HG03175 (cell line): ENCODE results near the gene DOCK8.
"Not testable (repeated sequence)": the region's sequence is repeated elsewhere in the genome, so short reads cannot be mapped to it uniquely, and the experiment has no call there.

ENCODE experiments used
- ATAC-seq: cut with Tn5 transposase; IDR thresholded peaks from one replicate; pipeline ENCODE4 v1.9.1; 2021; ENCODE audit warnings: mild to moderate bottlenecking, moderate library complexity; ENCODE audit not compliant: unreplicated experiment

DOCK8 gene

GRCh38 chr9:224582-225520, 10.2 kb downstream of the DOCK8 start:
- no peak for ATAC-seq

DNA sequence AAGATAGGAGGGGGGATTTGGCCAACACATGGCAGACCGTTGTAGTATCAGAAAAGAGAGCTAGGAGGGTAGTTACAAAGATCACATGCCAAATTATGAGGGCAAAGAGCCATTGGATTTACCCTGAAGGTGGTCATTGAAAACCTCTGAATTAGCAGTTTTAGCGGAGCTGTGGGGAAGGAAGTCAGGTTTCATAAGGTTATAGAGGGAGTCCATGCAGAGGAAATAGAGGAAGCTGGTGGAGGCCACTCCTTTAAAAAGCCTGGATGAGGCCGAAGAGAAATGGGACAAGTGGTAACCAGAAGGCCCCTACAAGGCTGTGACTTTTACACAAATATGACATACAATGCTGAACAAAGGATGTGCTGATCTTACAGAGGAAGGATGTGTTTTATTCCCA, 13.2 kb downstream of the DOCK8 start:
- no peak for ATAC-seq

DNA sequence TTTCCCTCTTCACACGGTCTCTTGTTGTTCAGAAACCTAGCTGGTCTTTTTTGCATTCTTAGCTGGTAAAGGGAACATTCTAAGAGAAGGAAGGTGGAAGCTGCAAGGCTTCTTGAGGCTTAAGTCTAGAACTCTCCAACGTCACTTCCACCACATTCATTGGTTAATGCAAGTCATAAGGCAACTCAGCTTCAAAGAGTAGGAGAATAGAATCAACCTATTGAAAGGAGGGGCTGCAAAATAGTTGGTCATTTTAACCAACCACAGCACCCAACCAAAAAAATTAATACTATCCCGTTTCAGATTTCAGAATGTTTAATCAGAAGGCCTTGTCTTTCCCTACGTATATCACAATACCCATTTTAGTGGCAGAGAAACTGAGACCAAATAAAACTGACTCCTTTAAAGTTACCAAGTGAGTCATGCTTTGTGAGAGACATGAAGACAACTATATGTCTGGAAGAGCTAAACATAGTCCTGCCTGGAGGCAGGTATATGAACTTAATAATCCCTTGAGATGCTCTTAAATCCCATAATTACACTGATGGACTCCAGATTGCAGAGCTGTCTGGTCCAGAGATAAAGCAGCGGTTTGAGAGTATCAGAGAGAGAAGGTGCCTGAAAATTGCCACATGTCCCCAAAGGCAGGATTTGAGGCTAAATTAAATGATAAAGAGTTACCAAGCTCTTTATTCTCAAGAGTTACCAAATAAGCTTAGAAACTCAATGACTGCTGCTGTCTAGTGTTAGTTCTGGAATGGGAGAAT, 14.4 kb downstream of the DOCK8 start:
- ATAC-seq = no peak

GRCh38 chr9:231625-232024, 17.0 kb downstream of the DOCK8 start:
- ATAC-seq = not testable (repeated sequence)

DNA sequence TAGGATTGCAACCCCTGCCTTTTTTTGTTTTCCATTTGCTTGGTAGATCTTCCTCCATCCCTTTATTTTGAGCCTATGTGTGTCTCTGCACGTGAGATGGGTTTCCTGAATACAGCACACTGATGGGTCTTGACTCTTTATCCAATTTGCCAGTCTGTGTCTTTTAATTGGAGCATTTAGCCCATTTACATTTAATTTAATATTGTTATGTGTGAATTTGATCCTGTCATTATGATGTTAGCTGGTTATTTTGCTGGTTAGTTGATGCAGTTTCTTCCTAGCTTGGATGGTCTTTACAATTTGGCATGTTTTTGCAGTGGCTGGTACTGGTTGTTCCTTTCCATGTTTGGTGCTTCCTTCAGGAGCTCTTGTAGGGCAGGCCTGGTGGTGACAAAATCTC, 19.0 kb downstream of the DOCK8 start:
- ATAC-seq = not testable (repeated sequence)

DNA sequence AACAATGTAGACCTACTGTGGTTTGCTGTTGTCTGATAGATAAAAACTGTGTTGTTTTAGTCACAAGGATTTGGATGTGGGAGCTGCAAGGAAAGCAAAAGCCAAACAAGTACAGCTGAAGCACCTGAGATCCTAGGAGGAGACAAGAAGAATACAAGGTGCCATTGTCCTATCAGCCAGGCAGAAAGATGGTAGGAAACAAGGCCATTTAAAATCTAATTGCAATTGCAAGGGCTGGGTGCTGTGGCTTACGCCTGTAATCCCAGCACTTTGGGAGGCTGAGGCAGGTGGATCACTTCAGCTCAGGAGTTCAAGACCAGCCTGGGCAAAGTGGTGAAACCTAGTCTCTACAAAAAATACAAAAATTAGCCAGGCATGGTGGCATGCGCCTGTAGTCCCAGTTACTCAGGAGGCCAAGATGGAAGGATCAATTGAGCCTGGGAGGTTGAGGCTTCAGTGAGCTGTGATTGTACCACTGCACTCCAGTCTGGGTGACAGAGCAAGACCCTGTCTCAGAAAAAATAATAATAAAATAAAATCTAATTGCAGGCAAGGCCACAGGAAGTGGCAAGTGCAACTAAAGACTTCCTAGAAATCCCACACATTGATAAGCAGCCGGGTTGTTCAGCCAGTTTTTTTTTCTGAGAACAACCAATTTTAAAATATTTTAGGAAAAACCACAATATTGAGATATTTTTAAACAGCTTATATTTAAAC, 22.6 kb downstream of the DOCK8 start:
- no peak for ATAC-seq

- ATAC-seq = no peak
Observed at GRCh38 chr9:237858-238345, 23.2 kb downstream of the DOCK8 start.

DNA sequence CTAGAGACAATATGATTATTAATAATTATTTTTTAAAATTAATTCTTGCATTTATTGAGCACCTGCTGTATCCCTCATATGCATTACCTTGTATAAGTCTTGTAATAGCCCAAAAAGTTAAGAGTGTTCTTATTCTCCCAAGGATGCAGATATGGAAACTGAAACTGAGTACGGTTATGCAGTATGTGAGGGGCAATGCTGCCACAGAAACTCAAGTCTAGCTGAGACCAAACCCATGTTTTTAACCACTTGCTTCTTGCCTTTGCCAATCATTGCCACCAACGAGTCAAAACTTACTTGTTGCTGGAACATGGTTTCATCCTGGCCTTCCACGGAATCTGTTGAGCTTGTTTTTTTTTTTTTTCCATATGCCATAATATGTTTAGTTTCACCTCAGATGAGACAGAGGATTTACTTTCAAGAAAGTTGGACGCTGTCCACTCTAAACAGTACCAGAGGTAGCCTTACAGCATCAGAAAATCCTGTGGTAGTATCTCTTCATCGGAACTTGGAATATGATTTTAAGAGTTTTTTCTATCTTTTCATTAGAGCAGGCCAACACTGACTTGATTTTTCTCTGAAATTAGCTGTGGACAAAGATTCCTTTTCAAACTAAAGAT, 27.9 kb downstream of the DOCK8 start:
- ATAC-seq = no peak

DNA sequence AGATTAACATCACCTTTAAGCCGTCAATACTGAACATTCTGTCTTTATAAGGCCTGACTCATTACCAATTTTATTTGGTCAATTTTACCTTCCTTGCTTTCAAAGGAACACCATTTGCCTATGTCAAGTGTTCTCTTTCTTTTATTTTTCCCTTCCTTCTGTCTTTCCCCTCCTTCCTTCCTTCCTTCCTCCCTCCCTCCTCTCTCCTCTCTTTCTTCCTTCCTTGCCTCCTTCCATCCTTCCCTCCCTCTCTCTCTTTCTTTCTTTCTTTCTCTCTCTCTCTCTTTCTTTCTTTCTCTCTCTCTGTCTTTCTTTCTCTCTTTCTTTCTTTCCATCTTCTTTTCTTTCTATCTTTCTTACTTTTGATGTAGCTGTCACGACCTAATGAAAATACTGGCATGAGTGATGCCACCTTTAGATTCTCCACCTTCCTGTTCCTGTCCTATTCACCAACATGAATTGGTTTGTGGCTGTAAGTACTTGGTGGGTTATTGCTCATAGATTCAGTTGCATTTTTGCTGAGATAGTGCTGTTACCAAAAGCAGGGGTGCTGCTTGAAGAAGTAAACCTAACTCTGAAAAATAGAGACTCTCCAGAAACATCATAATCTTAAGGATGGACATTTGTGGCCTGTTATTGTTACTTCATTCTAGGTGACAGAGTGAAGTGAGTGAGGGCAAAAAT, 33.8 kb downstream of the DOCK8 start:
- no peak for ATAC-seq

GRCh38 chr9:249025-249424, 34.4 kb downstream of the DOCK8 start:
- no peak for ATAC-seq

DNA sequence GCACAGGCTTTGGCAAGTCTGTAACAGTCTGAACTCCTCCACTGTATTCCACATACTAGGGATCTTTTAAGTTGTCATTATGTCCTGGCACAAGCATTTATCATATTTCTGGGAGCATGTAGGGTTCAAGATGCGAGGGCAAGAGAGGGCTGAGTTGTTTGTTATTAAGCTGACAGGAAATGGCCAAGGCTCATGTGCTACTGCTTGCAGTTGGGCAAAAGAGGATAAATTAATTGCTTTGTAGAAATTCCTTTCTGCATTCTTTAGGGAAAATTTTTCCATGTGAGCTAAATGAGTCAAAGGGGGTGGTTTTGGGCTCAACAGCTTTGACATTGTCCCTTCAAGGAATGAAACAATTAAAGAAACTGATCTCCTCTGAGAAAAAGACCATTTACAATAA, 35.4 kb downstream of the DOCK8 start:
- no peak for ATAC-seq

GRCh38 chr9:250625-251024, 36.0 kb downstream of the DOCK8 start:
- no peak for ATAC-seq

DNA sequence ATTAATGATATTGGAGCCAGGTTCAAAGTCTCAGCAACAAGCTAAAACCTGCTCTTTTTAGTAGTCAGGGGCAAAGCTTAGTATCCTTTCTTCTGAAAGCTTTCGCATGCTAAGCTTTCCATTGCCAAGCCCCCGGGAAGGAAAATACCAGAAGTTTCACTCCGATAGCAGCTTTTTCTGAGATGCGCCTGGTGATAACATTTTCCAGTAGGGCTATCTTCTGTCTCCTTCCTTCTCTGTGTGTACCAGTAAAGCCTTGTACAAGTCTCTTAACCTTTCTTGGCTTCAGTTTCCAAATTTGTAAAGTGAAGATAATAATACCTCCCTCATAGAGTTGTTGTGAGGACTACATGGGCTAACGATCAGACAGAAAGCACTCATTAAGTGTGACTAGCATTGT, 36.7 kb downstream of the DOCK8 start:
- ATAC-seq = no peak

- no peak for ATAC-seq
Observed at GRCh38 chr9:253539-253938, 38.9 kb downstream of the DOCK8 start.

- ATAC-seq = no peak
Observed at GRCh38 chr9:254516-254915, 39.9 kb downstream of the DOCK8 start.

- ATAC-seq = no peak
Observed at GRCh38 chr9:257957-258356, 43.3 kb downstream of the DOCK8 start.

- ATAC-seq = no peak
Observed at GRCh38 chr9:259405-260404, 45.0 kb downstream of the DOCK8 start.

DNA sequence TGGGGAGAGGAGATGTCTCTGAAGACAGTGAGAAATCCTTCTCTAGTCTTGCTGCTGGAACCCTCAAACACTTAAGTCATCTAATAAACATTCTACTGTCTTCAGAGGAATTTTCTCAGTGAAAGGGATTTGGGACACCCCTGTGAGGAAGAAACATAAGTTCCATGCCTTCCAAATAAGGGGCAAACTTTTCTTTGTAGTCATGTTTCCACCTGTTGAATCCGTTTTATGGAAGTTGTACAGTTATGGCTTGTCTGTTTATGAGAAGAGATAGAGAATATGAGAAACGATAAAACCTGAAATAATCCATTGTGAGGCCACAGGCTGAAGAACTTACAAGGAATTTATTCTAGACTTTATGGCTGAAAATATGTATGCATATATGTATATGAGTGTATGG, 49.6 kb downstream of the DOCK8 start:
- no peak for ATAC-seq
